HG03378 (cell line): Measurements from ENCODE around the gene KRTAP10-2.
"Not testable (repeated sequence)": the region's sequence is repeated elsewhere in the genome, so short reads cannot be mapped to it uniquely, and the experiment has no call there.

Experiments
- ATAC-seq: cut with Tn5 transposase; IDR thresholded peaks from one replicate; pipeline ENCODE4 v1.9.1; 2021; ENCODE audit warnings: mild to moderate bottlenecking, moderate library complexity; ENCODE audit not compliant: unreplicated experiment

The KRTAP10-2 gene

GRCh38 chr21:44503006-44503889, 48.1 kb downstream of the KRTAP10-2 start:
- not testable (repeated sequence) for ATAC-seq

GRCh38 chr21:44502171-44502958, 48.9 kb downstream of the KRTAP10-2 start:
- ATAC-seq, result no peak
